HG02840 (cell line): ENCODE results near the gene CTDP1.

Experiments
- ATAC-seq: cut with Tn5 transposase; IDR thresholded peaks from one replicate; pipeline ENCODE4 v1.9.1; 2021; ENCODE audit warnings: mild to moderate bottlenecking, moderate library complexity, moderate number of reproducible peaks; ENCODE audit not compliant: unreplicated experiment, low FRiP score

Gene CTDP1

DNA sequence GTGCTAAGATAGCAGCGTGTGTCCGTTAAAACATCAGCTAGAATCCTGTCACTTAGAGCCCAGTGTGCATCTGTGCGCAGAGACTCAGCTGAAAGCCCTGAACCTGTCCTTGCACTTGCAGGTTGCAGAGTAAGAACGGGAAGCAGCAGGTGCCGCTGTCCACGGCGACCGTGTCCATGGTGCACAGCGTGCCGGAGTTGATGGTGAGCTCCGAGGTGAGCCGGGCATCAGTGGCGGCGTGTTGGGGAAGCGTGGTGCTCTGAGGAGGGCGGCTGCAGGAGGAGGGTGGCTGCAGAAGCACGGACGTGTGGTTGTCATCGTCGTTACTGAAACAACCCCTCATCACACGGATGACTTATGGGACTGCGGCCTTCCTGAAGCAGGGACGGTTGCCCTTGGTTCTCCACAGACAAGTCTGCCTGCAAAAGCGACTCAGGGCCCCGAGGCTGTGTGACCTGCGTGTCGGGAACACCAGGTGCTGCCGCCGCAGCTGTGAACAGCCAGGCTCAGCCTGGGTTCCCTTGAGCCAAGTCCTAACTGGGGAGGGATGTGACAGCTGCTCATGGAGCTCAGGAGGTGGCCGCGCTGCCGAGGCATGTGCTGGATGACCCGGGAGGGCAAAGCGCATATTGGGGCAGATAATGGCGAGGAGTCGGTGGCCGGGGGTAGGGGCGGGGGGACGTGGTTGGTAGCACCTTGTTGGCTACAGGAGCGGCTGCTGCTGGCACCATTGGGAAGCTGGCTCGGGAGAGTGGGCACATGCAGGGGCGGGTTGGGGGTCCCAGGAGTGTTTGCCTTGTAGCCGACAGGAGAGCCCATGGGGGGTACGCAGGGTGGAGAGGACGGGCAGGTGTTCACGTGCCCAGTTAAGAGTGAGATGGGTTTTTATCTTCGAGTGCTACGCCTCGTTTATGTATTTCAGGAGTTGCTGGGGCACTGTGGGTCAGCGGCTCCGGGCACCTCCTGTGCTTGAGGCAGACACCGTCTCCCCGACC lies 16.6 kb downstream of the CTDP1 start:
- no peak for ATAC-seq

DNA sequence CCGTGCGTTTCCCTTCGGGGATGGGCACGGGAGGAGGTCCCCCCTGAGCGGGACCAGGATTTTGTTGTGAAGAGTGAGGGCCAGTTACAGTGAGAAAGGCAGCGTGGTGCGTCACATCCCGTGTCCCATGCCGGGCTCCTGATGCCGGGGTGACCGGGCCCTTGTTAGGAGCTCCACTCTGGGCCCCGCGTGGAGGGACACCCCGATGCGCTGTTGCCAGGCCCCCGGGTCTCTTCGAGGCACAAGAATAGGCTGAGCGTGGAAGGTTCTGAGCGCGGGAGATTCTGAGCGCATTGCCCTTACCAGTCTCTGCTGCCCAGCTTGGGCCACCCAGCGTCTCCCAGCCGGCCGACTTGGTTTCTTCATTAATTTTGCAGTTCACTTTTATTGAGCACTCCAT lies 17.6 kb downstream of the CTDP1 start:
- no peak for ATAC-seq

DNA sequence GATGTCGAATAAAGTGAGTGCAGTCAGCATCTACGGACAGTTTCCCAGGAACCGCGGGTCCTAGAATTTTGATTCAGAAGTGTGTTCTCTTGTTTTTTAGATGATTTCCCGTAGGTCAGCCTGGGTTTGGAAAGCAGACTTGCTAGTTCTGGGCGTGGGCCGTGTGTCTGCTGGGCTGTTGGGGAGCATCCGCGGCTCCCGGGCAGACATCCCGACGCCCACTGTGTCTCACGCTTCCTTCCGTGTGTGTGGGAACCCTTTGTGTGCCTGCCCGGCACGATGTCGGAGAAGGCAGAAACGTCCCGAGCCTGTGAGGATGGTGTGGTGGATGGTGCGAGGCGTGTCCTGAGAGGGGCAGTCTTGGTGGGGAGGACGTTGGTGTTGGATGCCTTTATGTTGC lies 18.4 kb downstream of the CTDP1 start:
- ATAC-seq = no peak

DNA sequence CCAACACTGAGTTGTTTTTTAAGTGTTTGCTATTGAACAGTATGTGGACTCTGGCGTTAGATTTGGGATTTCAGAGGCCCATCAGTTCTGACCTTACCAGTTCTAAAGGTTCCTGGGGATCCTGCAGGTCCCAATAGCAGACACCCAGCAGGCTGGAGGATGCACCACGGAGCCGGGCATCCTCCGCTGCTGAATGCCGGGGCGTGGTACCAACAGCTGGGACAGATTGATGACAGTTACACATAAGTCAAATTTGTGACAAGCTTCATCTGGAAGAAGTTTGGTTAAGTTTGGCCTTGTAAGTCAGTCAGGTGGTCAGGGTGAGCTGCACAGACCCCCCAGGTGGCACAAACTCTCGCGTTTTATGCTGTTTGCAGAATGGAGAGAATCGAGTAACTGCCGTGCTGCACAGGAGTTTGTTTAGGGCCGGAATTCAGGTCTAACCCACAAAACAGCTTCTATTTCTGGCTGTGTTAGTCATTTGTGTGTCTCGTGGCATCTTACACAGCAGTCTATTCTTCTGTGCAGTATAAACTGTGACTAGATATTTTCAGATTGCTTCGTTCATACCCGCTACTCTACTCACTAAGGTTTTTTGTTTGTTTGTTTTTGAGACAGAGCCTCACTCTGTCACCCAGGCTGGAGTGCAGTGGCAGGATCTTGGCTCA lies 19.2 kb downstream of the CTDP1 start:
- ATAC-seq = no peak

DNA sequence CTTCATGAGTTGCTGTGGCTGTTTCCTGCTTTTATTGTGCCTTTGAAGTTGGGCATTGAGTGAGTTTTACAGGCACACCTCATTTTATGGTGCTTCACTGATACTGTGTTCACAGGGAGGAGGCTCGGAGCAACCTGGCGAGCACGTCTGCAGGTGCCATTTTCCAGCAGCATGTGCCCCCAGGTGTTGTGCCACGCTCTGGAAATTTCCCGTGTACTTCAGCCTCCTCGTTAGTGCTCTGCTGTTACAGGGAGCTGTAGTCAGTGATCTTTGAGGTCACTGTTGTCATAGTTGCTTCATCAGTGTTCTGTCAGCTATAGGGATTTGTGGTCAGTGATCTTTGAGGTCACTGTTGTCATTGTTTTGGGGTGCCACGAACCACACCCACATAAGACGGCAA lies 20.1 kb downstream of the CTDP1 start:
- no peak for ATAC-seq

DNA sequence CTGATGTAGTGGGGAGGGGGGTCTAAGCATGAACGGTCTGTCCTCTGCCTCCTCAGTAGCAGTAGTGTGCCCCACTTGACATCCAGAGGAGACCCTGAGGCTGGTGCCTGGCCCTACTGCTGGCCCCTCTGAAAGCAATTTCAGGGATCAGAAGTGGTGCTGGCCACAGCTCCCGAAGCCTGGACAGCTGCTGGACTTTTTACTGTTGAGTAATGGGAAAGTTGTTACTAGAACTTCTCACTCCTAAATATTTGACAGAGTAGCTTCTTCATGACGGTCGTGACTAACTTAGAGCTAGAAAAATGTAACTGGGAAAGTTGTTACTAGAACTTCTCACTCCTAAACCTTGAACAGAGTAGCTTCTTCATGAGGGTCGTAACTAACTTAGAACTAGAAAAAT lies 23.3 kb downstream of the CTDP1 start:
- no peak for ATAC-seq

DNA sequence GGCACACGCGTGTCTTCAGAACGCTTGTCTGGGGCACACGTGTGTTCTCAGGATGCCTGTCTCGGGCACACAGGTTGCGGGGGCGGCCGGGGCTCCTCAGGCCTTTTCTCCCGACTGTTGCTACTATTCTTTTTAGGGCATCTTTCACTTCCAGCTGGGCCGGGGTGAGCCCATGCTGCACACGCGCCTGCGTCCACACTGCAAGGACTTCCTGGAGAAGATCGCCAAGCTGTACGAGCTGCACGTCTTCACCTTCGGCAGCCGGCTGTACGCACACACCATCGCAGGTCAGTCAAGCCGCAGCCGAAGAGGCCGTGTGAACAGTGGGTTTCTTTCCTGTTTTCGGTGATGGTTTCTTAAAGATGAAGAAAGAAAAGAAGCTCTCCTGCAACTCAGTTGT lies 25.0 kb downstream of the CTDP1 start:
- ATAC-seq = no peak

DNA sequence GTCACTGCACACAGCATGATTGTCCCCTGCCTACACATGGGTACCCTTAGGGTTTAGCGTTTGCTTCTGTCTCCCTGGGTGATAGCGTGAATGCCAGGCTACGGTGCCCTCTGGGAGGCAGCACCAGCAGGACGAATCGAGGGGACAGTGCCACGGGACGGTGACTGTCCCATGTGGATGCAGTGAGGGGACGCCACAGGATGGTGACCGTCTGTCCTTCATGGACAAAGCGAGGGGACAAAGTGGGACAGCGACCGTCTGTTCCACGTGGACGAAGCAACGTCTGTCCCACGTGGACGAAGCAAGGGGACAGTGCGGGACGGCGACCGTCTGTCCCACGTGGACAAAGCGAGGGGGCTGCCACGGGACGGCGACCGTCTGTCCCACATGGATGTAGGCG lies 25.7 kb downstream of the CTDP1 start:
- ATAC-seq = no peak

DNA sequence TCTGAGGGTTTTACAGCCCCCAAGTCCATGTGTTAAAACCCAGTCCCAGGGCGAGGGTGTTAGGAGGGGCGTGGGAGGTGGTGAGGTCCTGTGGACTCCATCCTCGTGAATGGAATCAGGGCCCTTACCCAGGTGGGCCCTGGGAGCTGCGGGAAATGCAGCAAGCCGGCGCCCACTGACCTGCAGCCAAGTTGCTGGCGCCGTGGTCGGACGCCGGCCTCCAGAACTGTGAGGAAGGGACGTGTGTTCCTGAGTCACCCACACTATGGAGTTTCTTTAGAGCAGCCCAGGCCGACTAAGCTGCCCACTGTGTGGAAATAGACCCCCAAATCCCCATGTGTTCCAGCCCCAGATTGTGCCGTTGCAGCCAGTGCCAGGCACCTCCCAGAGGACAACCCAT lies 26.4 kb downstream of the CTDP1 start:
- no peak for ATAC-seq

DNA sequence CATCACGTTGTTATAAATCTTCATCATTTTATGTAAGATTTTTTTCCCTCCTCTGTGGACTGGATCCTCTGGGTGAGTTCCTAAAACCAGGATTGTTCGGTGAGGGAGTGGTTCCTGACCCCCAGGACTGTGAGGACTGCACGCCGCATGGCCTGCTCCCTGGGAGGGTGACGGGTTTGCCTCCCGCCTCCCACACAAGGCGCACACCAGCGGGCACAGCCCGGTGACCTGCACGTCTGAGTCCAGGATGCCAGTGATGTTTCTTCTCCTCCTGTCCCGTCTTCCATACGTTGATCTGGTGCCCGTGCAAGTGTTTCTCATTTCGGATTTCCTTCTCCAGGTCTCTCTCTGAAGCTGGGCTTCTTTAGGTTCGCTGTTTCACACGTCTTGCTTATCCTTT lies 27.1 kb downstream of the CTDP1 start:
- ATAC-seq = no peak

DNA sequence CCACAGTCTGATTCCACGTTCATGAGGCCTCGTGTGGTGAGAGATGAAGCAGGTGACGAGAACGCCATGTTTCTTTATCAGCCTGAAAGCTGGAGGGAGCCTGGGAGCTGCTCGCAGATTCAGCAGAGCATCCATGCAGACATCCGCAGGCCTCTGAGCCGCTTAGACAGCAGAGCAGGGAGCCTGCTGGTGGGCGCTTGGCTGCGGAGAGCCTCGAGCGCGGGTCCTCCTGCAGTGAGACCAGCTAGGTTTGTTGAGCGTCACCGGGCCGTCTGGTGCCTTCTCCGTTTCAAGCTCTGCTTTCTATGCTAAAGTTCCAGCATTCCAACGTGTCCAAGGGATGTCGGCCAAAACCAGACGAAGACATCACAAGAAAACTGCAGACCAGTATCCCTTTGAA lies 27.6 kb downstream of the CTDP1 start:
- ATAC-seq = no peak

DNA sequence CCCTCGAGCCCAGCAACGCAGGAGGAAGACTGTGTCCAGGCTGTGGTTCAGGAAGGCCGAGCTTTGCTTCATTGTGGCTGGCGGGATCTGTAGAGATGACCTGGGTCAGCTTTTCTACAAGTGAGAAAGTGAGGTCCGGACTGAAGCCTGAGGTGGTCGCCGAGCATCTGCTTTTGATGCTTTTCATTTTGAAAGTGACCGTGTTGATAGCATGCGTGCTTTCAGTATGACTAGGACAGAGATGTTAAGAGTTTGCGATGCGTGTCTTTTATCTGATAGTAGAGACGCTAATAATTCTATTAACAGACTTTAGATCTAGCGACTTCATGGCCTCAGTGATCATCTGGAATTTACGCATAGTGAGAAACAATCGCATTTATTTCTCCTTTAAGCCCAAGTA lies 28.1 kb downstream of the CTDP1 start:
- ATAC-seq = no peak

DNA sequence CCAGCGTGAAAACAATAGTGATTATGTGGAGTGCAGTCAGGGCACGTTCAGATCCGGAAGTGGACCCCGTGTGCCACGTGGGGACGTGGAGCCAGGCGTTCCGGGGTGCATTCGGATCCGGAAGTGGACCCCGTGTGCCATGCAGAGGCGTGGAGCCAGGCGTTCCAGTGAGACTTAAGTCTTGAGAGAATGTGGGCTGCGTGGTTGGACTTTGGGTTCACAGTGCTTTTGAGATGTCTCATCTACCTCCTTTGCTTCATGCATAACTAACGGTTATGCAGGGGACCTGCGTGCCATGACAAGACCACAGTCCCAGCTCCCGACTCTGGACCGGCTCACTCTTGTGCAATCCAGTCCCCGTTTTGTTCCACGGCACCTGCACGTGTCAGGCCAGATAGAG lies 28.8 kb downstream of the CTDP1 start:
- no peak for ATAC-seq

DNA sequence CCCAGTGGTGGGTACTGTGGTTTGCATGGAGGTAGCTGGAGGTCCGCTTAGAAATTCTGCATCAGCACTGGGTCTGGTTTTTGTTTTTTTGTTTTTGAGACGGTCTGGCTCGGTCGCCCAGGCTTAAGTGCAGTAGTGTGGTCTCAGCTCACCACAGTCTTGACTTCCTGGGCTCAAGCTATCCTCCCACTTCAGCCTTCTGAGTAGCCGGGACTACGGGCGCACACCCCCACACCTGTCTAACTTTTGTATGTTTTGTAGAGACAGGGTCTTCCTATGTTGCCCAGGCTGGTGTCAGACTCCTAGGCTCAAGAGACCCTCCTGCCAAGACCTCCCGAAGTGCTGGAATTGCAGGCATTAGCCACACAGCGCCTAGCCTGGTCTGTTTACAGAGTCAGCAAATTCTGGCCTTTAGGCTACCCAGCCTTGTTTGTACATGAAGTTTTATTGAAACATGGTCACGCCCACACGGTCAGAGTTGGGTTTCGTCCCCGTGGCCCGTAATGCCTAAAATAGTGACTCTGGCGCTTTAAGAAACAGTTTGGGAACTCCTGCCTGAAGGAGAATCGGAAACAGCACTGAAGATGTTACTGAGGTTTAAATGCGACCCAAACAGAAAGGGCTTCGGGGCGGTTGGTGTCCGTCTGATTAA lies 32.7 kb downstream of the CTDP1 start:
- ATAC-seq = no peak

DNA sequence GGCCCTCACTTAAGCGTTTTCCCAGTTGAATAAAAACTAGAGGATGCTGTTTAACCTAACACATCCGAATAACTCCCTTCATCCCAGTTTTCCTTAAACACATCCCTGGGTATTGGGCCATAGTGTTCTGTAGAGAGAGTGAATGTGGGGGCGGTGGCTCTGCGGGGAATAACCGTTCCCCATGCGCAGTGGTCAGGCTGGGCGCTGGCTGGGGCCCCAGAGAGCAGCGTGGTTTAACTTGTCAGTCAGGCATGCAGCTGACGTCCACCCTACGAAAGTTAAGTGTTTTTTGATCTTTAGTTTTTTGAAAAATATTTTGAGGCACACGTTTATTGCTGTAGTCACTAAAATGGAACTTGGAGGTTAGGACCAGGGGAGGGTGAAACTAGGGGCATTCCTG lies 33.7 kb downstream of the CTDP1 start:
- ATAC-seq = no peak

DNA sequence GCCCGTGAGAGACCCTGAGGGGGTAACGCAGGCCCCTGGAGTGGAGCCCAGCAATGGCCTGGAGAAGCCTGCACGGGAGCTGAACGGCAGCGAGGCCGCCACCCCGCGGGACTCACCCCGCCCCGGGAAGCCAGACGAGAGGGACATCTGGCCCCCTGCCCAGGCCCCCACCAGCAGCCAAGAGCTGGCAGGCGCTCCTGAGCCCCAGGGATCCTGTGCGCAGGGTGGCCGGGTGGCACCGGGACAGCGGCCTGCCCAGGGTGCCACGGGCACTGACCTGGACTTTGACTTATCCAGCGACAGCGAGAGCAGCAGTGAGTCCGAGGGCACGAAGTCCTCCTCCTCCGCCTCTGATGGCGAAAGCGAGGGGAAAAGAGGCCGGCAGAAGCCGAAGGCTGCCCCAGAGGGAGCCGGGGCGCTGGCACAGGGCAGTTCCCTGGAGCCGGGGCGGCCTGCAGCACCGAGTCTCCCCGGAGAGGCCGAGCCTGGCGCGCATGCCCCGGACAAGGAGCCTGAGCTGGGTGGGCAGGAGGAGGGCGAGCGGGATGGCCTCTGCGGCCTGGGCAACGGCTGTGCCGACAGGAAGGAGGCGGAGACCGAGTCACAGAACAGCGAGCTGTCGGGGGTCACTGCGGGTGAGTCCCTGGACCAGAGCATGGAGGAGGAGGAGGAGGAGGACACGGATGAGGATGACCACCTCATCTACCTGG lies 35.1 kb downstream of the CTDP1 start:
- no peak for ATAC-seq

DNA sequence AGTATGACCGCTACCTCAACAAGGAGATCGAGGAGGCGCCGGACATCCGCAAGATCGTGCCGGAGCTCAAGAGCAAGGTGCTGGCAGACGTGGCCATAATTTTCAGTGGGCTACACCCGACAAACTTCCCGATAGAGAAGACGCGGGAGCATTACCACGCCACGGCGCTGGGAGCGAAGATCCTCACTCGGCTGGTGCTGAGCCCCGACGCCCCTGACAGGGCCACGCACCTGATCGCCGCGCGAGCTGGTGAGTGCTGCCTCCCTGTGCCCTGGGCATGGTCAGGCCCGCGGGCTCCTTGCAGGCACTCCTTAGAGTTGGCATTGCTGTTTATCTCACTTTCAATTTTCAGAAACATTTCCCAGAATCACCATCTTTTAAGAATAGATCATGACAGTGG lies 35.7 kb downstream of the CTDP1 start:
- ATAC-seq = no peak

DNA sequence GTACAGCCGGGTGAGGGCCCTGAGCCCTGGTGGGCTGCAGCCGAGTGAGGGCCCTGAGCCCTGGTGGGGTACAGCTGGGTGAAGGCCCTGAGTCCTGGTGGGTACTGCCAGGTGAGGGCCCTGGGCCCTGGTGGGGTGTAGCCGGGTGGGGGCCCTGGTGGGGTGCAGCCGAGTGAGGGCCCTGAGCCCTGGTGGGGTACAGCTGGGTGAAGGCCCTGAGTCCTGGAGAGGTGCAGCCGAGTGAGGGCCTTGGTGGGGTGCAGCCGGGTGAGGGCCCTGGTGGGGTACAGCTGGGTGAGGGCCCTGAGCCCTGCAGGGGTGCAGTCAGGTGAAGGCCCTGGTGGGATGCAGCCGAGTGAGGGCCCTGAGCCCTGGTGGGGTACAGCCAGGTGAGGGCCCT lies 37.5 kb downstream of the CTDP1 start:
- ATAC-seq = no peak

DNA sequence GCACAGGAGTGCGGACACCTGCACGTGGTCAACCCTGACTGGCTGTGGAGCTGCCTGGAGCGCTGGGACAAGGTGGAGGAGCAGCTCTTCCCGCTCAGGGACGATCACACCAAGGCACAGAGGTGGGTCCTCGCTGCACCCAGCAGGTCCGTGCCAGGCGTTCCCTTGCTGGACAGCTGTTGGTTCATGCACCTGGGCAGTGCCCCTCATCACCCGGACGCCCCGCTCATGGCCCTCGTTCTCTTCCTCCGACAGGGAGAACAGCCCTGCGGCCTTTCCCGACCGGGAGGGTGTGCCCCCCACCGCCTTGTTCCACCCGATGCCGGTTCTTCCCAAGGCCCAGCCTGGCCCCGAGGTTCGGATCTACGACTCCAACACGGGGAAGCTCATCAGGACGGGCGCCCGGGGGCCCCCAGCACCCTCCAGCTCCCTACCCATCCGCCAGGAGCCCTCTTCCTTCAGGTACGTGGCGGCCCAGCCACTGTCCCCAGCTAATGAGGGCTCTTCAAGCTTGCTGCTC lies 38.0 kb downstream of the CTDP1 start:
- ATAC-seq = no peak

DNA sequence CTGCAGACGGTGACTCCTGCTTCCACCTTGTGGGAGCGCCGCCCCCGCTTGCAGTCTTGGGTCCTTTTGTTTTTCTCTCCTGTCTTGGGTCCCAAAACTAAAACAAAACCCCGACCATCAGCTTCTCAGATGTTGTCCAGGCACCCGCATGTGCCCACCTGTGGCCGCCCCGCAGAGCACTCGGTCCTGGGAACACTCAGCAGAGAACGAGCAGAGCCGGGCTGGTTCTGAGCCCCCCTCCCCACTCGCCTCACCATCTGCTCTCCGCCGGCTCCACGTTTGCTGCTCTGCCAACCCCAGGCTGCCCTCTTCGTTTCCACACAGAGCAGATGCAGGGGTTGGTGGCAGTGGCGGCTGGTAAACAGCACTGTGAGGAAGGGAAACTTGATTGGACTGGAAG lies 38.5 kb downstream of the CTDP1 start:
- ATAC-seq = no peak
